Brain microvascular endothelial cell (primary cell): ENCODE results near the gene DNAH14.
"Not testable (repeated sequence)": the region's sequence is repeated elsewhere in the genome, so short reads cannot be mapped to it uniquely, and the experiment has no call there.

Experiments
- DNase-seq: peaks from one replicate; pipeline ENCODE4 v3.0.0-alpha.2; 2020
- H3K27ac ChIP-seq: fragments of 250-450 bp; sonication (Bioruptor Pico); 2 replicates; pipeline ENCODE4 v1.5.1; 2020; ENCODE audit warnings: mild to moderate bottlenecking, moderate library complexity
- H3K27me3 ChIP-seq: fragments of 250-450 bp; sonication (Bioruptor Pico); replicated peaks from 2 replicates; pipeline ENCODE4 v1.5.1; 2020; ENCODE audit warnings: mild to moderate bottlenecking
- H3K36me3 ChIP-seq: fragments of 250-450 bp; sonication (Bioruptor Pico); replicated peaks from 2 replicates; pipeline ENCODE4 v1.5.1; 2020; ENCODE audit warnings: mild to moderate bottlenecking
- H3K4me3 ChIP-seq: 2 replicates; pipeline ENCODE4 v1.5.1; 2011; ENCODE audit warnings: low read depth, mild to moderate bottlenecking, control low read depth, low read length, moderate library complexity
- in situ Hi-C: cut with HindIII; loops from 2 replicates; pipeline ENCODE4 v1.10.0; 2017; ENCODE audit warnings: low sequenced_read_pairs, low pct_ligation_motif_present
- TF ChIP-seq, protein P1 (sequence below): IDR thresholded peaks from 2 replicates; pipeline ENCODE4 v1.5.1; 2011; ENCODE audit warnings: low read depth, mild to moderate bottlenecking, moderate library complexity, low read length, control low read depth, inconsistent platforms; ENCODE audit errors: missing control alignments

DNAH14 gene

DNA sequence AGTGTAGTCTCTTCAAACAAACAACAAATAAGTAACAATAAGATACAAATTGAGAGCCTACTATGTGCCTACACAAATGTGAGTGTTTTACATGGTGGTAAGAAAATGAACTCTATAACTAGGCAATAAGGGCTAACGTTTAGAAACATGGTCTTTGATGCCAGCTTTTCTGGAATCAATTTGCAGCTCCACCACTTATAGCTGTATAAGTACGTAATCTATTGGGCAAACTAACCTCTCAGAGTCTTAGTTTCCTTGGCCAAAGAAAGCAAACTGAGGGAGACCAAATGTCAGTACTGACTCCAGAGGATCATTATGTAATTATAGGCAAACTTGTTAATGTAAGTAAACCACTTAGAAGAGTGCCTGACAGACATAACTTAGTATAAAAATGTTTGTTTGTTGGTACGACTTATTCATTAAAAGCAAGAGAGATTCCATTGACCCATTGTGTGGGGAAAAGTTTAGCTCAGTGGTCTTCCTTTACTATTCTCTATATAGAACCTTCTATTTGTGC, 438.6 kb downstream of the DNAH14 start:
- H3K4me3 ChIP-seq: no peak overlapping the region
- TF ChIP-seq, protein P1, sequence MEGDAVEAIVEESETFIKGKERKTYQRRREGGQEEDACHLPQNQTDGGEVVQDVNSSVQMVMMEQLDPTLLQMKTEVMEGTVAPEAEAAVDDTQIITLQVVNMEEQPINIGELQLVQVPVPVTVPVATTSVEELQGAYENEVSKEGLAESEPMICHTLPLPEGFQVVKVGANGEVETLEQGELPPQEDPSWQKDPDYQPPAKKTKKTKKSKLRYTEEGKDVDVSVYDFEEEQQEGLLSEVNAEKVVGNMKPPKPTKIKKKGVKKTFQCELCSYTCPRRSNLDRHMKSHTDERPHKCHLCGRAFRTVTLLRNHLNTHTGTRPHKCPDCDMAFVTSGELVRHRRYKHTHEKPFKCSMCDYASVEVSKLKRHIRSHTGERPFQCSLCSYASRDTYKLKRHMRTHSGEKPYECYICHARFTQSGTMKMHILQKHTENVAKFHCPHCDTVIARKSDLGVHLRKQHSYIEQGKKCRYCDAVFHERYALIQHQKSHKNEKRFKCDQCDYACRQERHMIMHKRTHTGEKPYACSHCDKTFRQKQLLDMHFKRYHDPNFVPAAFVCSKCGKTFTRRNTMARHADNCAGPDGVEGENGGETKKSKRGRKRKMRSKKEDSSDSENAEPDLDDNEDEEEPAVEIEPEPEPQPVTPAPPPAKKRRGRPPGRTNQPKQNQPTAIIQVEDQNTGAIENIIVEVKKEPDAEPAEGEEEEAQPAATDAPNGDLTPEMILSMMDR: no peak
- no peak overlapping the region for H3K27ac ChIP-seq
- H3K36me3 ChIP-seq: no peaks in the 10 kb centered on the region
- no peaks in the 10 kb centered on the region for H3K27me3 ChIP-seq
- DNase-seq: no peak
- in situ Hi-C loops: no loop called here

DNA sequence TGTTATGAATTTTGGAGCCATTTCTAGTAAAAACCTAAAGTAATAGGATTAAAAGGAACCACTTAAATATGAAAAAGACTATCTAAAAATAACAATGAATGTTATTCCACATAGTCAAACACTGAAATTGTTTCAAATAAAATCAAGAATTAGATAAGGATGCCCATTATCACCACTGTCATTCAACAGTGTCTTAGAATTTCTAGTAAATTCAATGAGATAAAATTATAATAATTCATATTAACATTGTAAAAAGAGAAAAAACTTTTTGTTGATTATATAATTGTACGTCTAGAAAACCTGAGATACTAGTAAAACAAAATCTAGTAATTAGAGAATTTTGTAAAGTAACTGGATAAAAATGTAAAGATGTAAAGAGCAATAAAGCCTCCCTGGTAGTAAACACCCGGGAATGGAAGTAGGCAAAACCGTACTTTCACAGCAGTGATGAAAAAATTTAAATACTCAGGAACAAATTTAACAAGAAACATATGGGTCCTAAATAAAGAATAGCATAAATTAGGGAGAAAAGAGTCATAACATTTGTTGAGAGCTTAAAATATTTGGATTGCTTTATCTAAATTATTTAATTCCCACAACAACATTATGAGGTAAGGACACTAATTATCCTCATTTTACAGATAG, 442.0 kb downstream of the DNAH14 start:
- in situ Hi-C loops: no loop called here
- no peak overlapping the region for H3K4me3 ChIP-seq
- H3K36me3 ChIP-seq: no peaks in the 10 kb centered on the region
- TF ChIP-seq, protein P1: no peak
- no peak for DNase-seq
- no peaks in the 10 kb centered on the region for H3K27me3 ChIP-seq
- no peak overlapping the region for H3K27ac ChIP-seq

DNA sequence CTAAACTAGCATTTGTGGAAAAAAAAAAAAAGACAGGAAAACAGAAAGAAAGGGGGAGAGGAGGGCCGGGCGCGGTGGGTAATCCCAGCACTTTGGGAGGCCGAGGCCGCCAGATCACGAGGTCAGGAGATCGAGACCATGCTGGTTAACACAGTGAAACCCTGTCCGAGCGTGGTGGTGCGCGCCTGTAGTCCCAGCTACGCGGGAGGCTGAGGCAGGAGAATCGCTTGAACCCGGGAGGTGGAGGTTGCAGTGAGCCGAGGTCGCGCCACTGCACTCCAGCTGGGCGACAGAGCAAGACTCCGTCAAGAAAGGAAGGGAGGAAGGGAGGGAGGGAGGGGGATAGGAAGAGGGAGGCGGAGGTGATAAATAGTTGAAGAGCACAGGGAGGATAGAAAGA, 443.7 kb downstream of the DNAH14 start:
- Histone ChIP-seq H3K27me3 (no peaks in the 10 kb centered on the region), H3K4me3 (no peak overlapping the region), H3K27ac (no peak overlapping the region), H3K36me3 (no peaks in the 10 kb centered on the region)
- TF ChIP-seq, protein P1: no peak
- DNase-seq: no peak
- in situ Hi-C loops: no loop called here

DNA sequence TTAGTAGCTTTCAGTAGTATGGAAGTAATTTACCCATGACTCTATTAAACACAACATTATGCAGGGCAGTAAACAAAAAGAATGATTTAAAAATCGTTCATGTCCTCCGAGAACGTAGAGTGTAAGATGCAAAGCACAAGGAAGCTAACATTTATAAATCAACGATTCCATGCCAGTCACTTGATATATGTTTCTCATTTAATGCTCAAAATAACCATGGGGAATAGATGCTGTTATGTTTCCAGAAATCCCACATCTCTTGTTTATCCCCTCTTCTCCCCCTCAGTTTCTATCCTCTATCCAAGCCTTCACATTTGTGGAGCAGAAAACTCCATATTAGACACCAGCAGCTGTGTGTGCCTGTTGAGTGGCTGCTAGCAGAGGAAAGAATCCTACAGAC, 445.5 kb downstream of the DNAH14 start:
- no peak overlapping the region for H3K4me3 ChIP-seq

DNA sequence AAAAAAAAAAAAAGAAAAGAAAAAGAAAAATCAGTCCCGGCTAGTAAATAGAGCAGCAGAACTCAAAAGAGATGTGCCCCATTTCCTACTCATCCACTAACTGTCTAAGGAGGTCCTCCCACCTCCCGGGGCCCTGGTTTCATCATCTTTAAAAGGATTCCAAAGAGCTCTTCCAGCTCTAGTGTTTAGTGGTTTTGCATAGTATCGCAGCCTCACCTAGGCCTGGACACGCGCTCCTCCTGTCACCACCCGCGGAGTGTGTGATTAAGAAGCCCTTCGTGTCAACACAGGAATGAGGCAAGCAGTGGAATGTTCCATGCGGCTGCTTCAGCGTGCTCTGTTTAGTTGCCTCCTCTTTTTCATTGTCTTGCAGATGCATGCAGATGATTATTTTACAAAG, 449.4 kb downstream of the DNAH14 start:
- DNase-seq: peak; percentile 54
- no peak overlapping the region for H3K27ac ChIP-seq
- TF ChIP-seq, protein P1: no peak

More for the DNA sequence above, 445.5 kb downstream of the DNAH14 start:
- no peaks in the 10 kb centered on the region for H3K27me3 ChIP-seq
- no peak overlapping the region for H3K27ac ChIP-seq
- no peak for DNase-seq
- TF ChIP-seq, protein P1: no peak
- H3K36me3 ChIP-seq: no peaks in the 10 kb centered on the region
- in situ Hi-C loops: no loop called here

DNA sequence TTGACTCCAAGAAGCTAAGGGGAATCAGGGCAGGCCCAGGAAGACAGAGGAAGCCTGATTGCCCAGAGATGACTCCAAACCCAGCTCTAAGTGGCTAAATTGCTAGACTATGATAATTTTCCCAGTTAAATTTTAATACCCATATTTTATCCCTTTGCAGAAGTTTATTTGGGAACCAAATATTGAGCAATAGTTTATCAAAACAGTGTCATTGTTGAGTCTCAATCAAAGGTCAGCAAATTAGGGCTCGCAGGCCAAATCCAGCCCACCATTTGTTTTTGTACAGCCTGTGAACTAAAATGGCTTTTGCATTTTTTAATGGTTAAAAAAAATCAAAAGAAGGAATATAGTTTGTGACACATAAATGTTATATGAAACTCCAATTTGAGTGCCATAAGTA, 451.2 kb downstream of the DNAH14 start:
- no peak for DNase-seq
- H3K27ac ChIP-seq: no peak overlapping the region
- TF ChIP-seq, protein P1: no peak
- H3K36me3 ChIP-seq: no peaks in the 10 kb centered on the region
- H3K27me3 ChIP-seq: no peaks in the 10 kb centered on the region
- in situ Hi-C loops: no loop called here
- no peak overlapping the region for H3K4me3 ChIP-seq

More for the DNA sequence above, 449.4 kb downstream of the DNAH14 start:
- Histone ChIP-seq H3K36me3 (no peaks in the 10 kb centered on the region), H3K27me3 (no peaks in the 10 kb centered on the region), H3K4me3 (no peak overlapping the region)
- in situ Hi-C loops: no loop called here

DNA sequence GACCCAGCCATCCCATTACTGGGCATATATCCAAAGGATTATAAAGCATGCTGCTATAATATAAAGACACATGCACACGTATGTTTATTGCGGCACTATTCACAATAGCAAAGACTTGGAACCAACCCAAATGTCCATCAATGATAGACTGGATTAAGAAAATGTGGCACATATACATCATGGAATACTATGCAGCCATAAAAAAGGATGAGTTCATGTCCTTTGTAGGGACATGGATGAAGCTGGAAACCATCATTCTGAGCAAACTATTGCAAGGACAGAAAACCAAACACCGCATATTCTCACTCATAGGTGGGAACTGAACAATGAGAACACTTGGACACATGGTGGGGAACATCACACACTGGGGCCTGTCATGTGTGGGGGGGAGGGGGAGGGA, 457.4 kb downstream of the DNAH14 start:
- H3K27me3 ChIP-seq, DNase-seq, H3K36me3 ChIP-seq, H3K27ac ChIP-seq, in situ Hi-C loops, H3K4me3 ChIP-seq: not testable (repeated sequence)
